ENCODE data around the gene SNN. TPM values are rescaled to one million over a fixed set of nuclear protein-coding genes. Genes with fewer than 3 reads are reported as not detected.

The SNN gene
- total RNA-seq, 1 experiment from 2014 or later = 27.4 TPM

- no peaks in the 10 kb centered on the region for H3K27me3 ChIP-seq (ENCODE audit: low read length)
- peak overlapping the region; percentile 59 for H3K9ac ChIP-seq (ENCODE audit: low read length)
- H3K9me3 ChIP-seq (ENCODE audit: low read length) = no peaks in the 10 kb centered on the region
- H3K79me2 ChIP-seq (ENCODE audit: low read length) = no peaks in the 10 kb centered on the region
- DNase-seq = no peak
- no peak overlapping the region; the same call in 1 of the 2 replicates for H3K4me3 ChIP-seq (ENCODE audit: low read length)
- H4K20me1 ChIP-seq (ENCODE audit: insufficient read depth, low read depth, low read length) = peaks cover 6% of the 10 kb centered on the region; the same call in 1 of the 2 replicates
- H3K4me2 ChIP-seq (ENCODE audit: low read depth, low read length, poor library complexity, severe bottlenecking) = peak overlapping the region; percentile 58
- H3K36me3 ChIP-seq (ENCODE audit: insufficient read depth, low read length) = no peaks in the 10 kb centered on the region
- no peaks in the 10 kb centered on the region for H3K9me2 ChIP-seq (replicated peaks; ENCODE audit: insufficient read depth, low read length)
- peak overlapping the region; percentile 55 for H3K27ac ChIP-seq (ENCODE audit: low read length)
- H2AFZ ChIP-seq (ENCODE audit: low read length) = 0 out of 2 replicates have a peak overlapping the region, but pooled peaks have one; percentile 79
- peaks cover 66% of the 10 kb centered on the region for H3K4me1 ChIP-seq (ENCODE audit: low read length)
Observed at GRCh38 chr16:11673091-11674000, 5.1 kb downstream of the SNN start.

- Histone ChIP-seq H3K36me3 (ENCODE audit: insufficient read depth, low read length) (peaks cover 7% of the 10 kb centered on the region; the same call in 1 of the 2 replicates), H3K9ac (ENCODE audit: low read length) (no peak overlapping the region), H3K4me1 (ENCODE audit: low read length) (peaks cover 69% of the 10 kb centered on the region), H3K4me2 (ENCODE audit: low read depth, low read length, poor library complexity, severe bottlenecking) (no peak overlapping the region), H3K79me2 (ENCODE audit: low read length) (no peaks in the 10 kb centered on the region), H4K20me1 (ENCODE audit: insufficient read depth, low read depth, low read length) (peaks cover 9% of the 10 kb centered on the region; the same call in 1 of the 2 replicates), H3K4me3 (ENCODE audit: low read length) (no peak overlapping the region), H3K9me2 (replicated peaks; ENCODE audit: insufficient read depth, low read length) (no peaks in the 10 kb centered on the region), H3K9me3 (ENCODE audit: low read length) (no peaks in the 10 kb centered on the region), H2AFZ (ENCODE audit: low read length) (no peak overlapping the region), H3K27ac (ENCODE audit: low read length) (no peak overlapping the region), H3K27me3 (ENCODE audit: low read length) (no peaks in the 10 kb centered on the region)
- DNase-seq = peak; percentile 56
Observed at GRCh38 chr16:11674001-11674817, 6.0 kb downstream of the SNN start.

- Histone ChIP-seq H3K9me2 (replicated peaks; ENCODE audit: insufficient read depth, low read length) (no peaks in the 10 kb centered on the region), H3K4me3 (ENCODE audit: low read length) (no peak overlapping the region), H4K20me1 (ENCODE audit: insufficient read depth, low read depth, low read length) (peaks cover 10% of the 10 kb centered on the region; the same call in 1 of the 2 replicates), H3K9me3 (ENCODE audit: low read length) (no peaks in the 10 kb centered on the region), H3K9ac (ENCODE audit: low read length) (no peak overlapping the region), H3K36me3 (ENCODE audit: insufficient read depth, low read length) (peaks cover 12% of the 10 kb centered on the region), H2AFZ (ENCODE audit: low read length) (no peak overlapping the region), H3K27me3 (ENCODE audit: low read length) (no peaks in the 10 kb centered on the region), H3K79me2 (ENCODE audit: low read length) (no peaks in the 10 kb centered on the region), H3K27ac (ENCODE audit: low read length) (no peak overlapping the region), H3K4me1 (ENCODE audit: low read length) (peaks cover 69% of the 10 kb centered on the region), H3K4me2 (ENCODE audit: low read depth, low read length, poor library complexity, severe bottlenecking) (no peak overlapping the region)
- DNase-seq = no peak
Observed at GRCh38 chr16:11674818-11675560, 6.7 kb downstream of the SNN start.

- Histone ChIP-seq H3K9me3 (ENCODE audit: low read length) (no peaks in the 10 kb centered on the region), H2AFZ (ENCODE audit: low read length) (no peak overlapping the region), H3K79me2 (ENCODE audit: low read length) (no peaks in the 10 kb centered on the region), H3K27me3 (ENCODE audit: low read length) (no peaks in the 10 kb centered on the region), H4K20me1 (ENCODE audit: insufficient read depth, low read depth, low read length) (peaks cover 19% of the 10 kb centered on the region), H3K9ac (ENCODE audit: low read length) (no peak overlapping the region), H3K4me2 (ENCODE audit: low read depth, low read length, poor library complexity, severe bottlenecking) (no peak overlapping the region), H3K36me3 (ENCODE audit: insufficient read depth, low read length) (peaks cover 20% of the 10 kb centered on the region), H3K4me3 (ENCODE audit: low read length) (no peak overlapping the region), H3K4me1 (ENCODE audit: low read length) (peaks cover 69% of the 10 kb centered on the region), H3K9me2 (replicated peaks; ENCODE audit: insufficient read depth, low read length) (no peaks in the 10 kb centered on the region), H3K27ac (ENCODE audit: low read length) (no peak overlapping the region)
- no peak for DNase-seq
Observed at GRCh38 chr16:11675561-11676511, 7.6 kb downstream of the SNN start.

GRCh38 chr16:11676799-11677198, 8.5 kb downstream of the SNN start:
- peak overlapping the region; percentile 51 for H3K27ac ChIP-seq (ENCODE audit: low read length)
- no peaks in the 10 kb centered on the region for H3K27me3 ChIP-seq (ENCODE audit: low read length)
- no peaks in the 10 kb centered on the region for H3K9me3 ChIP-seq (ENCODE audit: low read length)
- no peak overlapping the region for H3K4me3 ChIP-seq (ENCODE audit: low read length)
- H3K4me1 ChIP-seq (ENCODE audit: low read length) = peaks cover 71% of the 10 kb centered on the region
- no peak overlapping the region for H2AFZ ChIP-seq (ENCODE audit: low read length)
- no peak overlapping the region for H3K4me2 ChIP-seq (ENCODE audit: low read depth, low read length, poor library complexity, severe bottlenecking)
- H3K9ac ChIP-seq (ENCODE audit: low read length) = no peak overlapping the region
- H3K36me3 ChIP-seq (ENCODE audit: insufficient read depth, low read length) = peaks cover 20% of the 10 kb centered on the region
- H3K9me2 ChIP-seq (replicated peaks; ENCODE audit: insufficient read depth, low read length) = no peaks in the 10 kb centered on the region
- peaks cover 24% of the 10 kb centered on the region for H4K20me1 ChIP-seq (ENCODE audit: insufficient read depth, low read depth, low read length)
- DNase-seq = no peak
- 0 out of 2 replicates have a peak, but pooled peaks cover 3% of the 10 kb centered on the region for H3K79me2 ChIP-seq (ENCODE audit: low read length)

GRCh38 chr16:11677451-11677951, 9.2 kb downstream of the SNN start:
- Histone ChIP-seq H3K9me3 (ENCODE audit: low read length) (no peaks in the 10 kb centered on the region), H3K27me3 (ENCODE audit: low read length) (no peaks in the 10 kb centered on the region), H3K27ac (ENCODE audit: low read length) (peak overlapping the region; percentile 51; the same call in 1 of the 2 replicates), H2AFZ (ENCODE audit: low read length) (no peak overlapping the region), H4K20me1 (ENCODE audit: insufficient read depth, low read depth, low read length) (peaks cover 24% of the 10 kb centered on the region), H3K9ac (ENCODE audit: low read length) (no peak overlapping the region), H3K4me2 (ENCODE audit: low read depth, low read length, poor library complexity, severe bottlenecking) (no peak overlapping the region), H3K79me2 (ENCODE audit: low read length) (0 out of 2 replicates have a peak, but pooled peaks cover 3% of the 10 kb centered on the region), H3K4me3 (ENCODE audit: low read length) (no peak overlapping the region), H3K4me1 (ENCODE audit: low read length) (peaks cover 71% of the 10 kb centered on the region), H3K36me3 (ENCODE audit: insufficient read depth, low read length) (peaks cover 20% of the 10 kb centered on the region), H3K9me2 (replicated peaks; ENCODE audit: insufficient read depth, low read length) (no peaks in the 10 kb centered on the region)
- no peak for DNase-seq
